Epithelial cell of esophagus (primary cell): Measurements from ENCODE around the gene TMC8.

Experiments
- DNase-seq: peaks from one replicate; pipeline ENCODE4 v3.0.0; 2010; ENCODE audit warnings: low read depth
- H3K4me3 ChIP-seq: 2 replicates; pipeline ENCODE4 v1.5.1; 2011; ENCODE audit warnings: mild to moderate bottlenecking, low read length, control low read depth
- TF ChIP-seq, protein P1 (sequence below): IDR thresholded peaks from 2 replicates; pipeline ENCODE4 v1.5.1; 2011; ENCODE audit warnings: low read depth, mild to moderate bottlenecking, low read length, control low read depth, inconsistent platforms; ENCODE audit not compliant: insufficient read depth; ENCODE audit errors: missing control alignments

Gene TMC8

GRCh38 chr17:78127888-78128550 is 2.6 kb upstream of the TMC8 start:
- TF ChIP-seq, protein P1, sequence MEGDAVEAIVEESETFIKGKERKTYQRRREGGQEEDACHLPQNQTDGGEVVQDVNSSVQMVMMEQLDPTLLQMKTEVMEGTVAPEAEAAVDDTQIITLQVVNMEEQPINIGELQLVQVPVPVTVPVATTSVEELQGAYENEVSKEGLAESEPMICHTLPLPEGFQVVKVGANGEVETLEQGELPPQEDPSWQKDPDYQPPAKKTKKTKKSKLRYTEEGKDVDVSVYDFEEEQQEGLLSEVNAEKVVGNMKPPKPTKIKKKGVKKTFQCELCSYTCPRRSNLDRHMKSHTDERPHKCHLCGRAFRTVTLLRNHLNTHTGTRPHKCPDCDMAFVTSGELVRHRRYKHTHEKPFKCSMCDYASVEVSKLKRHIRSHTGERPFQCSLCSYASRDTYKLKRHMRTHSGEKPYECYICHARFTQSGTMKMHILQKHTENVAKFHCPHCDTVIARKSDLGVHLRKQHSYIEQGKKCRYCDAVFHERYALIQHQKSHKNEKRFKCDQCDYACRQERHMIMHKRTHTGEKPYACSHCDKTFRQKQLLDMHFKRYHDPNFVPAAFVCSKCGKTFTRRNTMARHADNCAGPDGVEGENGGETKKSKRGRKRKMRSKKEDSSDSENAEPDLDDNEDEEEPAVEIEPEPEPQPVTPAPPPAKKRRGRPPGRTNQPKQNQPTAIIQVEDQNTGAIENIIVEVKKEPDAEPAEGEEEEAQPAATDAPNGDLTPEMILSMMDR: no peak
- peak overlapping the region; percentile 66 for H3K4me3 ChIP-seq
- DNase-seq: peak; percentile 59

GRCh38 chr17:78128551-78129350 is 1.8 kb upstream of the TMC8 start, which contains the start of gene TMC6:
Gene TMC6 (minus strand): TSS chr17:78128755. CDS start chr17:78126832, 1,923 bp downstream.
- DNase-seq: peak; percentile 60
- TF ChIP-seq, protein P1: no peak
- H3K4me3 ChIP-seq: peak within 1 kb of the TSS; percentile 66

- no peak overlapping the region for H3K4me3 ChIP-seq
- TF ChIP-seq, protein P1: no peak
- no peak for DNase-seq
Measured at GRCh38 chr17:78129351-78130089, 1.1 kb upstream of the TMC8 start.

DNA sequence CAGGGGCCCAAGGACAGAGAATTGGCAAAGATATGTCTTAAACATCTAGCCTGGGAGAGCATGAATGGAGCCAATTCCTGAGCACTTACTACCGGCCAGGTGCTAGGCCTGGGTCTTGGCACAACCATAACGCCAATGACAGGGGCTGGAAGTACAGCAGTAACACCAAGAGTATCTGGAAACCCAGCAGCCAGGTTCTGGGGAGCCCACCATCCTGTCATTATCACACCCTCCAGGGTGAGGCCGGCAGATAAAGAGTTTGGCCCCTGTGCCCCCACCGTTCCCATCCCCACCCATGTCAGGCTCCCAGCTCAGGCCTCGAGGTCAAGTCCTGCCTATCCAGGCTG is 508 bp upstream of the TMC8 start:
- H3K4me3 ChIP-seq: no peak overlapping the region
- no peak for DNase-seq

DNA sequence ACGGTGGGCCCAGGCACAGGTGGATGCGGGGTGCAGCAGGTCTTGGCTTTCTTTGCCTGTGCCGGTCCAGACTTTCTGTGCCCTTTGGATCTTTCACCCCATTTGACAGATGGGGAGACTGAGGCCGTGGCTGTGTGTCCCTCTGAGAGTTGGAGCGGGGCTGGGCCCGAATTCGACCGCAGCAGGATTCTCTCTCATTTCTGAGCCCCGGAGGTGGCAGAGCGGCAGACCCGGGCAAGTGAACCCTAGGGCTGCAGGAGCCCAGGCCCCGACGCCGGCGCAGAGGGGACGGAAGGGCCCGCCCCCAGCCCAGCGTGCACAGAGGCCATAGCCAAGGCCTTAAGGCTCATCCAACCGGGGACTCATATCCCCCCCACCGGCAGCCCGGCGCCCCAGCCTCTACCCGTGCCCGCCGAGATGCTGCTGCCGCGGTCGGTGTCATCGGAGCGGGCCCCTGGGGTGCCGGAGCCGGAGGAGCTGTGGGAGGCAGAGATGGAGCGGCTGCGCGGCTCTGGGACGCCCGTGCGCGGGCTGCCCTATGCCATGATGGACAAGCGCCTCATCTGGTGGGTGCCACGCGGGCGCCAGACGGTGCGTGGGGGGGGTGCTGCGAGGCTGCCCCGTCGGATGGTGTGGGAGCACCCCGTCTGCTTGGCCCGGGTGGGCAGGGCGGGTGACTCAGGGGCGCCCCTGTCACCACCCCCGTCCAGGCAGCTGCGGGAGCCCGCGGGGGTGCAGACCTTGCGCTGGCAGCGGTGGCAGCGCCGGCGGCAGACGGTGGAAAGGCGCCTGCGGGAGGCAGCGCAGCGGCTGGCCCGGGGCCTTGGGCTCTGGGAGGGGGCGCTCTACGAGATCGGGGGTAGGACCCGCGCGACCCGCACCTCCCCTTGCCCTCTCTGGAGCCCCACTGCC is 857 bp downstream of the TMC8 start:
- TF ChIP-seq, protein P1: no peak
- H3K4me3 ChIP-seq: peak overlapping the region; percentile 14
- no peak for DNase-seq

More for the DNA sequence above, 508 bp upstream of the TMC8 start:
- TF ChIP-seq, protein P1: no peak

DNA sequence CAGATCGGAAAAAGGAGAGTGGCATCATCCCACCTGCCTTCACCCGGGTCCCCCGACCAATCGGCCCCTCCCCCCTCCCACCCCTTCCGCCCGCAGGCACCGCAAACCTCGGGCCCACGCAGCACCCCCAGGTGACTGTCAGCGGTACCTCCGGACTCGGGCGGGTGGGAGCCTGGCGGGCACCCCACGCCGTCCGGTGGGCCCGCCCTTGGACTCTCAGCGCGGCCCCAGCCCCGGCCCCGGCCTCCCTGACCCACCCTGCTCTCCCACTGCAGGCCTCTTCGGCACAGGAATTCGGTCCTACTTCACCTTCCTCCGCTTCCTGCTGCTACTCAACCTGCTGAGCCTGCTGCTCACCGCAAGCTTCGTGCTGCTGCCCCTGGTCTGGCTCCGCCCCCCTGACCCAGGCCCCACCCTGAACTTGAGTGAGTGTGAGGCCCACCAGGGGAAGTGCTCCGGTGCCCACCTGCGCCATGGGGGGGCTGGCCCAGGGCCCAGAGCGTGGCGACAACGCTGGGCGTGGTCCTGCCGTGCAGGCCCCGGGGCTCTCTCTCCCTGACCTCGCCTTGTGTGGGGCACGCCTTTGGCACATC is 1.6 kb downstream of the TMC8 start:
- peak overlapping the region; percentile 14 for H3K4me3 ChIP-seq
- peak; percentile 60 for DNase-seq
- TF ChIP-seq, protein P1: no peak
